ENCODE results near the gene SALL2. TPM values are rescaled to one million over a fixed set of nuclear protein-coding genes. Genes with fewer than 3 reads are reported as not detected.

SALL2 gene
- total RNA-seq, 1 experiment from 2014 or later: 287 TPM

DNA sequence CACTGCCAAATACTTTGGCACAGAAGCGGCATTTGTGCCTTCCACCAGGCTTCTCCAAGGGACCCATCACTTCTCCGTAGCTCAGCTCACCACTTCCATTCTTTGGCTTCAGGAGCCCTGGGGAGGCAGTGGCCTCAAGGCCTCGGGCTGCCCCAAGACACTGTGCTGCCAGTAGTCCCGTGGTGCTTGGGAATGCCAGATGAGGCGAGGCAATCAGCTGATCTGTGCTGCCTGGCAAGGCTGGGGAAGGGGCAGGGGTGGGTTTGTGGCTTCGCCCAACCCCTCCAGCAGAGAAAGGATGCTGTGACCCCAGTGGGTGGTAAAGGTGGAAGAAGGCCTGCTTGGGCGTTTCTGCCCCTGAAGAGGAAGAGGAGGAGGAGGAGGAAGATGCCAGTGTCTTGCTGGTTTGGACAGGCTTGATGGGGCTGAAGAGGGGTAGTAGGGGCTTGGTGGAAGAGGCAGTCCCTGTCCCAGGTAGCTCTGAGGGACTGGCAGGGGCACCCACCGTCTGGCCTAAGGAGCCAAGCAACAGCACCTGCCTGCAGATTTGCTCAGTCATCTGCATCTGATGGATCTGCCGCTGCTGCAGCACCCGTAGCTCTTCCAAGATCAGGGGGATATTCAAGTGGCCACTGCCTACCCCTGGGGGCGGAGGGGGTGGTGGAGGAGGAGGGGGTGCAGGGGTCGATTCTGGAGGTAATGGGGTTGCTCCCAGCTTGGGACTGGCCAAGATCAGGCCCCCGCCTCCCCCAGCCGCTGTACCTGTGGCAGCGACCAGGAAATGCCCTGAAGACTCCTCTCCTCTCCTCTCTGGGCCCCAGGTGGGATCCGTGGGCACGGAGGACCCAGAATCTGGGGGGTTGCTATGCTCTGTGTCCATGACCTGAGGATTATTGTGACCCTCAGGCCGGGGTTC, 1.3 kb downstream of the SALL2 start:
- Histone ChIP-seq H3K4me2 (ENCODE audit: insufficient read depth, insufficient read length, low read length) (peak overlapping the region; percentile 65), H2BK5ac (ENCODE audit: insufficient read length, low read length) (no peak overlapping the region), H3K9me3 (ENCODE audit: control insufficient read depth, low read depth, low read length) (no peaks in the 10 kb centered on the region), H3T11ph (ENCODE audit: low read length) (no peak overlapping the region), H4K20me1 (ENCODE audit: control insufficient read depth, insufficient read depth, insufficient read length) (no peaks in the 10 kb centered on the region), H3K23me2 (ENCODE audit: insufficient read length, low read depth, low read length, poor library complexity, severe bottlenecking) (peaks cover 8% of the 10 kb centered on the region), H3K14ac (ENCODE audit: insufficient read depth, low read length) (no peak overlapping the region; the same call in 1 of the 2 replicates), H3K27ac (ENCODE audit: insufficient read length, low read depth, low read length) (no peak overlapping the region), H3K18ac (ENCODE audit: insufficient read length, low read depth, low read length) (no peak overlapping the region), H4K91ac (ENCODE audit: insufficient read length, low read depth, low read length) (no peak overlapping the region), H4K8ac (replicated peaks; ENCODE audit: insufficient read length, low read depth, low read length) (no peak overlapping the region), H3K4ac (ENCODE audit: low read depth, low read length) (no peak overlapping the region), H3K9ac (ENCODE audit: extremely low read depth, insufficient read length, low read length) (peak overlapping the region; percentile 54), H2AK5ac (ENCODE audit: insufficient read length, low read length) (no peak overlapping the region), H3K79me2 (ENCODE audit: insufficient read depth, low read length) (peaks cover 11% of the 10 kb centered on the region; the same call in 1 of the 2 replicates), H2BK15ac (ENCODE audit: low read depth, low read length) (no peak overlapping the region), H3K79me1 (ENCODE audit: insufficient read depth, low read depth, low read length, poor library complexity, severe bottlenecking) (peaks cover 15% of the 10 kb centered on the region), H2AFZ (ENCODE audit: low read length) (no peak overlapping the region), H2BK12ac (ENCODE audit: insufficient read length, low read depth, low read length) (no peak overlapping the region), H3K27me3 (ENCODE audit: insufficient read depth, low read length) (no peaks in the 10 kb centered on the region), H3K4me1 (ENCODE audit: insufficient read depth, low read length) (peaks cover 18% of the 10 kb centered on the region; the same call in 1 of the 2 replicates), H2BK20ac (ENCODE audit: low read depth, low read length, poor library complexity, severe bottlenecking) (no peak overlapping the region), H4K5ac (ENCODE audit: insufficient read length, low read depth, low read length) (no peak overlapping the region), H2BK120ac (ENCODE audit: low read depth, low read length, poor library complexity, severe bottlenecking) (no peak overlapping the region), H3K23ac (ENCODE audit: insufficient read length, low read depth, low read length) (no peak overlapping the region), H3K56ac (ENCODE audit: insufficient read length, low read depth, low read length) (no peak overlapping the region)
- H3K4me3 Mint-ChIP-seq: peak overlapping the region; percentile 83 to 86
- H3K4me1 Mint-ChIP-seq: peaks cover 75 to 77% of the 10 kb centered on the region in 2 experiments
- peaks cover 47 to 74% (median 59%) of the 10 kb centered on the region in 3 experiments for H3K36me3 Mint-ChIP-seq (ENCODE audit: insufficient read depth in 1 of 3, low read depth in 3 of 3)
- no CpG with 5 or more reads among the region's 18 CpGs for WGBS (ENCODE audit: extremely low coverage, insufficient read length, low lambda C conversion rate)
- no peaks in the 10 kb centered on the region for H3K27me3 Mint-ChIP-seq (ENCODE audit: low read depth)
- H3K9me3 Mint-ChIP-seq: no peaks in the 10 kb centered on the region
- DNase-seq: no peak
- TF ChIP-seq, protein P1, sequence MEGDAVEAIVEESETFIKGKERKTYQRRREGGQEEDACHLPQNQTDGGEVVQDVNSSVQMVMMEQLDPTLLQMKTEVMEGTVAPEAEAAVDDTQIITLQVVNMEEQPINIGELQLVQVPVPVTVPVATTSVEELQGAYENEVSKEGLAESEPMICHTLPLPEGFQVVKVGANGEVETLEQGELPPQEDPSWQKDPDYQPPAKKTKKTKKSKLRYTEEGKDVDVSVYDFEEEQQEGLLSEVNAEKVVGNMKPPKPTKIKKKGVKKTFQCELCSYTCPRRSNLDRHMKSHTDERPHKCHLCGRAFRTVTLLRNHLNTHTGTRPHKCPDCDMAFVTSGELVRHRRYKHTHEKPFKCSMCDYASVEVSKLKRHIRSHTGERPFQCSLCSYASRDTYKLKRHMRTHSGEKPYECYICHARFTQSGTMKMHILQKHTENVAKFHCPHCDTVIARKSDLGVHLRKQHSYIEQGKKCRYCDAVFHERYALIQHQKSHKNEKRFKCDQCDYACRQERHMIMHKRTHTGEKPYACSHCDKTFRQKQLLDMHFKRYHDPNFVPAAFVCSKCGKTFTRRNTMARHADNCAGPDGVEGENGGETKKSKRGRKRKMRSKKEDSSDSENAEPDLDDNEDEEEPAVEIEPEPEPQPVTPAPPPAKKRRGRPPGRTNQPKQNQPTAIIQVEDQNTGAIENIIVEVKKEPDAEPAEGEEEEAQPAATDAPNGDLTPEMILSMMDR (conservative IDR thresholded peaks at IDR 0.05): no peak
- H3K27ac Mint-ChIP-seq: peak overlapping the region; percentile 97 to 100 (median 99)

All from H9 (cell line).